K562 (cell line): Measurements from ENCODE around the gene PPP4R1. TPM values are rescaled to one million over a fixed set of nuclear protein-coding genes. Genes with fewer than 3 reads are reported as not detected.

Experiments
- ATAC-seq: fragments of 200-7000 bp; cut with Tn5 transposase; 3 replicates; pipeline ENCODE4 v1.9.1; 2020; ENCODE audit warnings: moderate library complexity
- BruUV-seq: library from RNA; stranded (reverse); fragments of 400-500 nt; replicated peaks from 2 replicates; lab custom pipeline; 2021; lab: Mats Ljungman, UMichigan
- CTCF ChIA-PET: fragments of 300-600 bp; formaldehyde crosslinking; extraction: SDS; loops from one replicate; lab custom pipeline; 2021; ENCODE audit warnings: low intra/inter-chr PET ratio; lab: Yijun Ruan, JAX
- POLR2A ChIA-PET: fragments of 300-600, 350-650 bp; sonication (Branson Sonifier 250); formaldehyde crosslinking; extraction: SDS; loops from one replicate; lab custom pipeline; 2021; ENCODE audit warnings: antibody characterized with exemption, inconsistent platforms; lab: Yijun Ruan, JAX
- DNase-seq, 4 experiments: peaks; one replicate each; pipeline versions ENCODE4 v3.0.0 to v3.0.0-alpha.2; 2011 to 2018; ENCODE audit warnings: low spot score in 3 of 4, mixed read lengths in 3 of 4; ENCODE audit errors: extremely low read depth in 1 of 4
- FAIRE-seq: peaks from 2 replicates; lab custom pipeline; 2011; peaks lifted over from hg19 to GRCh38; lab: Jason Lieb, UNC
- H2AFZ ChIP-seq: 2 replicates; pipeline ENCODE4 v1.6.0; 2011; ENCODE audit warnings: low read depth, low read length, control low read depth, inconsistent platforms
- H3K27ac ChIP-seq: fragments of 200-600 bp; 3 replicates; pipeline ENCODE4 v1.8.0; 2011; ENCODE audit warnings: low read depth, mild to moderate bottlenecking, control low read depth, inconsistent platforms, low read length, moderate library complexity, mixed read lengths; ENCODE audit errors: extremely low read depth
- H3K27me3 ChIP-seq, 2 experiments: fragments of 300-600 bp in 1 of 2; 2 replicates in 1 of 2; 3 replicates in 1 of 2; pipeline versions ENCODE4 v1.6.0 to v1.8.0; 2011; ENCODE audit warnings: inconsistent platforms in 2 of 2, low read length in 2 of 2, mild to moderate bottlenecking in 1 of 2, mixed read lengths in 1 of 2, moderate library complexity in 1 of 2; ENCODE audit not compliant: control insufficient read depth in 2 of 2, insufficient read depth in 2 of 2
- H3K36me3 ChIP-seq: fragments of 300-600 bp; 3 replicates; pipeline ENCODE4 v1.8.0; 2011; ENCODE audit warnings: mild to moderate bottlenecking, low read length, inconsistent platforms; ENCODE audit not compliant: control insufficient read depth, insufficient read depth
- H3K4me1 ChIP-seq, 2 experiments: fragments of 200-600 bp in 1 of 2; replicated peaks in 1 of 2; 2 replicates in 1 of 2; 3 replicates in 1 of 2; pipeline versions ENCODE4 v1.5.1 to v1.8.0; 2011; ENCODE audit warnings: inconsistent platforms in 2 of 2, low read length in 2 of 2, mild to moderate bottlenecking in 1 of 2, mixed read lengths in 1 of 2, moderate library complexity in 1 of 2; ENCODE audit not compliant: control insufficient read depth in 2 of 2, insufficient read depth in 2 of 2
- H3K4me2 ChIP-seq: 2 replicates; pipeline ENCODE4 v1.6.1; 2011; ENCODE audit warnings: low read length, control low read depth, inconsistent platforms, mixed read lengths; ENCODE audit not compliant: insufficient read depth
- H3K4me3 ChIP-seq: fragments of 200-600 bp; sonication (generic), shearing (Covaris generic); 2 replicates; pipeline ENCODE4 v1.5.1; 2016; ENCODE audit warnings: control low read depth, inconsistent platforms
- H3K79me2 ChIP-seq: fragments of 200-600 bp; 3 replicates; pipeline ENCODE4 v1.8.0; 2011; ENCODE audit warnings: low read length, inconsistent platforms; ENCODE audit not compliant: control insufficient read depth, insufficient read depth
- H3K9ac ChIP-seq, 2 experiments: 2 replicates each; pipeline versions ENCODE4 v1.6.0 to v1.6.1; 2011; ENCODE audit warnings: low read depth in 2 of 2, low read length in 2 of 2, control low read depth in 1 of 2, inconsistent platforms in 1 of 2, mild to moderate bottlenecking in 1 of 2, mixed read lengths in 1 of 2; ENCODE audit not compliant: insufficient read depth in 1 of 2
- H3K9me1 ChIP-seq: one replicate; pipeline ENCODE4 v1.6.0; 2011; ENCODE audit warnings: inconsistent platforms, mild to moderate bottlenecking, low read length, moderate library complexity; ENCODE audit not compliant: control insufficient read depth, insufficient read depth
- H3K9me3 ChIP-seq: replicated peaks from 2 replicates; pipeline ENCODE4 v1.5.1; 2011; ENCODE audit warnings: low read depth, low read length, inconsistent platforms; ENCODE audit not compliant: control insufficient read depth, insufficient read depth
- H4K20me1 ChIP-seq: replicated peaks from 2 replicates; pipeline ENCODE4 v1.6.1; 2011; ENCODE audit warnings: low read length, inconsistent platforms, mixed read lengths; ENCODE audit not compliant: control insufficient read depth, insufficient read depth
- FOXK1 ChIP-seq: sonication (generic); formaldehyde crosslinking; IDR thresholded peaks from 2 replicates; pipeline ENCODE4 v1.8.0; 2022; ENCODE audit warnings: missing genetic modification reagents, mild to moderate bottlenecking, borderline replicate concordance
- SIX5 ChIP-seq, 2 experiments: IDR thresholded peaks; 2 replicates each; pipeline ENCODE4 v1.6.1; 2011; ENCODE audit warnings: low read length in 2 of 2, borderline replicate concordance in 1 of 2, low read depth in 1 of 2, mild to moderate bottlenecking in 1 of 2, moderate library complexity in 1 of 2; ENCODE audit not compliant: insufficient read depth in 1 of 2
- TFAP4 ChIP-seq: sonication (generic); formaldehyde crosslinking; IDR thresholded peaks from 2 replicates; pipeline ENCODE4 v1.8.0; 2022; ENCODE audit warnings: missing genetic modification reagents, mild to moderate bottlenecking, moderate library complexity, borderline replicate concordance
- TOE1 ChIP-seq, 2 experiments: fragments of 450-650 bp in 1 of 2; sonication (generic) in 1 of 2; formaldehyde crosslinking in 1 of 2; IDR thresholded peaks; 2 replicates each; pipeline versions ENCODE4 v1.7.1 to v1.8.0; 2016 to 2022; ENCODE audit warnings: borderline replicate concordance in 2 of 2, mild to moderate bottlenecking in 2 of 2, antibody characterized with exemption in 1 of 2, inconsistent platforms in 1 of 2, low read depth in 1 of 2, missing genetic modification reagents in 1 of 2, moderate library complexity in 1 of 2
- ZNF197 ChIP-seq: fragments of 200-800 bp; sonication (Bioruptor generic); IDR thresholded peaks from 2 replicates; pipeline ENCODE4 v1.6.1; 2016; ENCODE audit warnings: low read depth, missing genetic modification characterization, missing compliant biosample characterization
- in situ Hi-C: fragments of 300-500 bp; cut with MboI; formaldehyde crosslinking; loops from 4 replicates; pipeline ENCODE4 v1.15.0; 2018; ENCODE audit warnings: inconsistent platforms, mixed read lengths
- intact Hi-C: fragments of 100-400 bp; cut with micrococcal nuclease; formaldehyde crosslinking; loops from 2 replicates; pipeline ENCODE4 v1.14.2; 2022
- polyA plus RNA-seq, 8 experiments: library from polyadenylated mRNA; depleted of rRNA in 4 of 8; stranded (reverse) in 5 of 8; unstranded in 3 of 8; fragments of >200 nt; fragmentation: Nextera tagmentation in 2 of 8; fragmentation: Illumina TruSeq in 1 of 8; extraction: Ambion mirVana in 2 of 8; extraction: Trizol in 1 of 8; gene quantifications; 2 replicates each; pipeline versions ENCODE4 v1.2.1 to v1.2.3, GENCODE V29; 2011 to 2014; ENCODE audit warnings: inconsistent platforms in 1 of 8, missing spikeins in 1 of 8
- total RNA-seq, 7 experiments: library from RNA; depleted of rRNA in 6 of 7; stranded (reverse); fragments of >200 nt in 6 of 7; fragmentation: Illumina TruSeq in 2 of 7; extraction: Trizol in 2 of 7; gene quantifications; 2 replicates each; pipeline versions ENCODE4 v1.2.1 to v1.2.3, GENCODE V29; 2011 to 2021; ENCODE audit warnings: low replicate concordance in 1 of 7
- TF ChIP-seq, protein P1 (sequence below): fragments of 450-650 bp; IDR thresholded peaks from 2 replicates; pipeline ENCODE4 v1.6.1; 2017; ENCODE audit warnings: antibody characterized with exemption, mild to moderate bottlenecking
- TF ChIP-seq, protein P2 (sequence below): sonication (generic); formaldehyde crosslinking; IDR thresholded peaks from 2 replicates; pipeline ENCODE4 v1.8.0; 2022; ENCODE audit warnings: missing genetic modification reagents, mild to moderate bottlenecking, borderline replicate concordance
- TF ChIP-seq, protein P3 (sequence below): sonication (generic); formaldehyde crosslinking; IDR thresholded peaks from 2 replicates; pipeline ENCODE4 v1.8.1; 2022; ENCODE audit warnings: missing genetic modification reagents

The PPP4R1 gene
- total and polyA plus RNA-seq, 9 of the 15 experiments (the other 6 are each of a cell fraction or from before 2014, with no cell fraction given) = 23.5 to 136 (median 84.5) TPM

- TF ChIP-seq, protein P1, sequence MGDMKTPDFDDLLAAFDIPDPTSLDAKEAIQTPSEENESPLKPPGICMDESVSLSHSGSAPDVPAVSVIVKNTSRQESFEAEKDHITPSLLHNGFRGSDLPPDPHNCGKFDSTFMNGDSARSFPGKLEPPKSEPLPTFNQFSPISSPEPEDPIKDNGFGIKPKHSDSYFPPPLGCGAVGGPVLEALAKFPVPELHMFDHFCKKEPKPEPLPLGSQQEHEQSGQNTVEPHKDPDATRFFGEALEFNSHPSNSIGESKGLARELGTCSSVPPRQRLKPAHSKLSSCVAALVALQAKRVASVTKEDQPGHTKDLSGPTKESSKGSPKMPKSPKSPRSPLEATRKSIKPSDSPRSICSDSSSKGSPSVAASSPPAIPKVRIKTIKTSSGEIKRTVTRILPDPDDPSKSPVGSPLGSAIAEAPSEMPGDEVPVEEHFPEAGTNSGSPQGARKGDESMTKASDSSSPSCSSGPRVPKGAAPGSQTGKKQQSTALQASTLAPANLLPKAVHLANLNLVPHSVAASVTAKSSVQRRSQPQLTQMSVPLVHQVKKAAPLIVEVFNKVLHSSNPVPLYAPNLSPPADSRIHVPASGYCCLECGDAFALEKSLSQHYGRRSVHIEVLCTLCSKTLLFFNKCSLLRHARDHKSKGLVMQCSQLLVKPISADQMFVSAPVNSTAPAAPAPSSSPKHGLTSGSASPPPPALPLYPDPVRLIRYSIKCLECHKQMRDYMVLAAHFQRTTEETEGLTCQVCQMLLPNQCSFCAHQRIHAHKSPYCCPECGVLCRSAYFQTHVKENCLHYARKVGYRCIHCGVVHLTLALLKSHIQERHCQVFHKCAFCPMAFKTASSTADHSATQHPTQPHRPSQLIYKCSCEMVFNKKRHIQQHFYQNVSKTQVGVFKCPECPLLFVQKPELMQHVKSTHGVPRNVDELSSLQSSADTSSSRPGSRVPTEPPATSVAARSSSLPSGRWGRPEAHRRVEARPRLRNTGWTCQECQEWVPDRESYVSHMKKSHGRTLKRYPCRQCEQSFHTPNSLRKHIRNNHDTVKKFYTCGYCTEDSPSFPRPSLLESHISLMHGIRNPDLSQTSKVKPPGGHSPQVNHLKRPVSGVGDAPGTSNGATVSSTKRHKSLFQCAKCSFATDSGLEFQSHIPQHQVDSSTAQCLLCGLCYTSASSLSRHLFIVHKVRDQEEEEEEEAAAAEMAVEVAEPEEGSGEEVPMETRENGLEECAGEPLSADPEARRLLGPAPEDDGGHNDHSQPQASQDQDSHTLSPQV = no peak
- TF ChIP-seq SIX5 (IDR thresholded peaks at IDR 0.05; ENCODE audit: borderline replicate concordance in 1 of 2, insufficient read depth in 1 of 2, low read depth in 1 of 2, low read length in 2 of 2) = no peak
- TF ChIP-seq, all 486 proteins: peak for 4
Measured at GRCh38 chr18:9581667-9582066, 32.7 kb downstream of the PPP4R1 start (continued).

- in situ Hi-C loops = loop anchor here (10.0 kb wide), 1 partner anchor 196 kb away; no protein-coding TSS in a partner anchor
- no peaks in the 10 kb centered on the region for H3K27me3 ChIP-seq
- ATAC-seq = peak; percentile 24; the same call in 1 of the 3 replicates
- peak in 1 of 4 experiments; percentile 24 for DNase-seq
- H3K4me1 ChIP-seq = peaks cover 0 to 6% of the 10 kb centered on the region in 2 experiments; a peak in 2 of 5 replicates
- H3K4me3 ChIP-seq = no peak overlapping the region
- ChIA-PET CTCF (no interaction called here), POLR2A (interaction anchor here (1.6 kb wide), 1 partner anchor 31 kb away, joined by 4 read pairs; no protein-coding TSS in a partner anchor)
- H3K27ac ChIP-seq = no peak overlapping the region
- H3K9me3 ChIP-seq = no peaks in the 10 kb centered on the region
- no peak overlapping the region for H3K9ac ChIP-seq
- H3K36me3 ChIP-seq = peaks cover 86% of the 10 kb centered on the region
- FAIRE-seq = no peak
- BruUV-seq = no TSS peak
- H3K4me2 ChIP-seq = no peak overlapping the region
- no peak overlapping the region for H2AFZ ChIP-seq
- peaks cover 18% of the 10 kb centered on the region; the same call in 1 of the 3 replicates for H3K79me2 ChIP-seq
- intact Hi-C loops = loop anchor here (10.0 kb wide), 1 partner anchor 376 kb away; no protein-coding TSS in a partner anchor
- H4K20me1 ChIP-seq = no peaks in the 10 kb centered on the region
- H3K9me1 ChIP-seq = no peaks in the 10 kb centered on the region
- TF ChIP-seq TFAP4 (CRISPR knock-in tag) = no peak
- TF ChIP-seq TOE1 (IDR thresholded peaks at IDR 0.05; ENCODE audit: borderline replicate concordance) = no peak
- no peak for TF ChIP-seq TOE1 (CRISPR knock-in tag; IDR thresholded peaks at IDR 0.05; ENCODE audit: borderline replicate concordance, low read depth)
- TF ChIP-seq, protein P2, sequence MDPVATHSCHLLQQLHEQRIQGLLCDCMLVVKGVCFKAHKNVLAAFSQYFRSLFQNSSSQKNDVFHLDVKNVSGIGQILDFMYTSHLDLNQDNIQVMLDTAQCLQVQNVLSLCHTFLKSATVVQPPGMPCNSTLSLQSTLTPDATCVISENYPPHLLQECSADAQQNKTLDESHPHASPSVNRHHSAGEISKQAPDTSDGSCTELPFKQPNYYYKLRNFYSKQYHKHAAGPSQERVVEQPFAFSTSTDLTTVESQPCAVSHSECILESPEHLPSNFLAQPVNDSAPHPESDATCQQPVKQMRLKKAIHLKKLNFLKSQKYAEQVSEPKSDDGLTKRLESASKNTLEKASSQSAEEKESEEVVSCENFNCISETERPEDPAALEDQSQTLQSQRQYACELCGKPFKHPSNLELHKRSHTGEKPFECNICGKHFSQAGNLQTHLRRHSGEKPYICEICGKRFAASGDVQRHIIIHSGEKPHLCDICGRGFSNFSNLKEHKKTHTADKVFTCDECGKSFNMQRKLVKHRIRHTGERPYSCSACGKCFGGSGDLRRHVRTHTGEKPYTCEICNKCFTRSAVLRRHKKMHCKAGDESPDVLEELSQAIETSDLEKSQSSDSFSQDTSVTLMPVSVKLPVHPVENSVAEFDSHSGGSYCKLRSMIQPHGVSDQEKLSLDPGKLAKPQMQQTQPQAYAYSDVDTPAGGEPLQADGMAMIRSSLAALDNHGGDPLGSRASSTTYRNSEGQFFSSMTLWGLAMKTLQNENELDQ = no peak
- TF ChIP-seq ZNF197 (CRISPR knock-in tag) = no peak
- TF ChIP-seq FOXK1 (CRISPR knock-in tag) = no peak
- TF ChIP-seq, protein P3, sequence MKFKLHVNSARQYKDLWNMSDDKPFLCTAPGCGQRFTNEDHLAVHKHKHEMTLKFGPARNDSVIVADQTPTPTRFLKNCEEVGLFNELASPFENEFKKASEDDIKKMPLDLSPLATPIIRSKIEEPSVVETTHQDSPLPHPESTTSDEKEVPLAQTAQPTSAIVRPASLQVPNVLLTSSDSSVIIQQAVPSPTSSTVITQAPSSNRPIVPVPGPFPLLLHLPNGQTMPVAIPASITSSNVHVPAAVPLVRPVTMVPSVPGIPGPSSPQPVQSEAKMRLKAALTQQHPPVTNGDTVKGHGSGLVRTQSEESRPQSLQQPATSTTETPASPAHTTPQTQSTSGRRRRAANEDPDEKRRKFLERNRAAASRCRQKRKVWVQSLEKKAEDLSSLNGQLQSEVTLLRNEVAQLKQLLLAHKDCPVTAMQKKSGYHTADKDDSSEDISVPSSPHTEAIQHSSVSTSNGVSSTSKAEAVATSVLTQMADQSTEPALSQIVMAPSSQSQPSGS (CRISPR knock-in tag) = no peak
Measured at GRCh38 chr18:9578306-9578705, 36.1 kb downstream of the PPP4R1 start.
